Activated CD8-positive, alpha-beta T cell treated with anti-CD3 and anti-CD28 coated beads, Interleukin-2, amount 10 ng/mL, durations not matched to agents 7 days and 5 days (primary cell): ENCODE results near the gene CHKB. TPM values are rescaled to one million over a fixed set of nuclear protein-coding genes. Genes with fewer than 3 reads are reported as not detected.
"Not testable (repeated sequence)": the region's sequence is repeated elsewhere in the genome, so short reads cannot be mapped to it uniquely, and the experiment has no call there.

Experiments used
- ATAC-seq: fragments of 150-1000 bp; cut with Tn5 transposase; one replicate; pipeline ENCODE4 v1.10.0; 2021; ENCODE audit warnings: moderate library complexity
- CTCF ChIA-PET: fragments of 350-600 bp; sonication (Branson Sonifier 250); formaldehyde crosslinking; loops from one replicate; lab custom pipeline; 2021; ENCODE audit warnings: antibody characterized with exemption; lab: Charles Lee
- POLR2A ChIA-PET: fragments of 350-600 bp; sonication (Branson Sonifier 250); formaldehyde crosslinking; loops from one replicate; lab custom pipeline; 2021; ENCODE audit warnings: antibody characterized with exemption; lab: Charles Lee
- DNase-seq: peaks from one replicate; pipeline ENCODE4 v3.0.0-alpha.2; 2020
- H3K27ac Mint-ChIP-seq: one replicate; pipeline ENCODE4 v1.8.0; 2021; ENCODE audit warnings: mild to moderate bottlenecking, mixed read lengths
- H3K27me3 Mint-ChIP-seq: one replicate; pipeline ENCODE4 v1.8.0; 2021; ENCODE audit warnings: low read depth, mixed read lengths
- H3K36me3 Mint-ChIP-seq: one replicate; pipeline ENCODE4 v1.8.0; 2021; ENCODE audit warnings: low read depth, mixed read lengths
- H3K4me1 Mint-ChIP-seq: one replicate; pipeline ENCODE4 v1.8.0; 2021; ENCODE audit warnings: low read depth, mixed read lengths
- H3K4me3 Mint-ChIP-seq: one replicate; pipeline ENCODE4 v1.8.0; 2021; ENCODE audit warnings: mild to moderate bottlenecking, mixed read lengths
- H3K9me3 Mint-ChIP-seq: one replicate; pipeline ENCODE4 v1.8.0; 2022; ENCODE audit warnings: mixed read lengths; ENCODE audit not compliant: insufficient read depth
- total RNA-seq, 2 experiments: library from RNA; stranded (reverse); gene quantifications; one replicate each; pipeline ENCODE4 v1.2.3, GENCODE V29; 2021

Gene CHKB
- total RNA-seq, 2 experiments from 2014 or later: 98.9 to 101 TPM

- Mint-ChIP-seq H3K9me3 (no peaks in the 10 kb centered on the region), H3K36me3 (no peaks in the 10 kb centered on the region), H3K4me3 (no peak overlapping the region), H3K27me3 (peaks cover 15% of the 10 kb centered on the region), H3K27ac (no peak overlapping the region), H3K4me1 (peaks cover 14% of the 10 kb centered on the region)
- ChIA-PET POLR2A (no interaction called here), CTCF (interaction anchor here (1.0 kb wide), 1 partner anchor 9 kb away, joined by 4 read pairs; no protein-coding TSS in a partner anchor)
- ATAC-seq (no peak), DNase-seq (no peak)
These were observed 28.9 kb upstream of the CHKB start for GRCh38 chr22:50611341-50612060.

DNA sequence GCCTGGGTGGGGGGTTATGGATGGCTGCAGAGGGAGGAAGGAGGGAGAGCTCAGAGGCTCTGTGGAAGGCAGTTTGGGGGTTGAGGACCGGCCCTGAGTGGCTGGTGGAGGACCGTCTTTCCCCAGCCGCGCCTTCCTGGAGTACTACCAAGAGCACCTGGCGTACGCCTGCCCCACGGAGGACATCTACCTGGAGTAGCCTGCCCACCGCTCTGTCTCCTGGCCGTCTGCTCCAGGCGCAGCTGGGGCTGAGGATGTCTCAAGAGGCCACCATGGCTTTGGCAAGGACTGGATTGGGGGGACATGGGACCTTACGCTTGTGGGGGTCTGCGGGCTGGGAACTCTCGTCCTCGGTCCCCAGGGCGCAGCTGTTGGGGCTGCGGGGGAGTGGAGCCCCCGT is 27.9 kb upstream of the CHKB start:
- Mint-ChIP-seq H3K27ac (no peak overlapping the region), H3K9me3 (no peaks in the 10 kb centered on the region), H3K27me3 (peaks cover 16% of the 10 kb centered on the region), H3K36me3 (no peaks in the 10 kb centered on the region), H3K4me1 (peaks cover 14% of the 10 kb centered on the region), H3K4me3 (no peak overlapping the region)
- ChIA-PET CTCF (no interaction called here), POLR2A (interaction anchor here (1.0 kb wide), 1 partner anchor 71 kb away, joined by 4 read pairs; no protein-coding TSS in a partner anchor)
- DNase-seq (no peak), ATAC-seq (no peak)

GRCh38 chr22:50610041-50610451 is 27.4 kb upstream of the CHKB start:
- POLR2A ChIA-PET: interaction anchor here (1.0 kb wide), 1 partner anchor 70 kb away, joined by 4 read pairs; no protein-coding TSS in a partner anchor
- Mint-ChIP-seq H3K4me3 (no peak overlapping the region), H3K4me1 (peaks cover 14% of the 10 kb centered on the region), H3K36me3 (no peaks in the 10 kb centered on the region), H3K9me3 (no peaks in the 10 kb centered on the region), H3K27me3 (peaks cover 17% of the 10 kb centered on the region), H3K27ac (no peak overlapping the region)
- DNase-seq (no peak), ATAC-seq (no peak)
- CTCF ChIA-PET: no interaction called here

DNA sequence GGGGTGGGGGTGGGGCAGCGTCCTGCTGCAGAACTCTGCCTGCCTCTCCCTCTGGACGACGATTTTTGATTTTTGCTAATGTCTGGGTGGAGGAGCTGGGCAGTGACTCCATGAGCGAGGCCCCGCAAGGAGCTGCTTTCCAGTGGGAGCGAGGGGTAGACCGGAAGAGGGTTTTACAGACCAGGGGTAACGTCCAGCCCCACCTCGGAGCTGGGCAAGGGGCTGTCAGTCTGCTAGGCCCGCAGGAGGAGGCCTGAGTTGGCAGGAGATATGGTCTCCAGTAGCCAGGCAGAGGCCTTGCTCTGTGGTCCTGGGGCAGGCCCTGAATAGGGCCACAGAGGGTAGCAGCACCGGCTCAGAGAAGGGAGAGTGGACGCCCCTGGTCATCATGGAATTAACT is 26.9 kb upstream of the CHKB start:
- Mint-ChIP-seq H3K27me3 (peaks cover 20% of the 10 kb centered on the region), H3K36me3 (no peaks in the 10 kb centered on the region), H3K4me3 (no peak overlapping the region), H3K27ac (no peak overlapping the region), H3K9me3 (no peaks in the 10 kb centered on the region), H3K4me1 (peaks cover 14% of the 10 kb centered on the region)
- no peak for ATAC-seq
- ChIA-PET CTCF (interaction anchor here (0.9 kb wide), 1 partner anchor 84 kb away, joined by 3 read pairs; no protein-coding TSS in a partner anchor), POLR2A (interaction anchor here (1.0 kb wide), 1 partner anchor 70 kb away, joined by 4 read pairs; no protein-coding TSS in a partner anchor)
- DNase-seq: no peak

- Mint-ChIP-seq H3K36me3 (no peaks in the 10 kb centered on the region), H3K27me3 (peaks cover 18% of the 10 kb centered on the region), H3K4me3 (no peak overlapping the region), H3K4me1 (peaks cover 14% of the 10 kb centered on the region), H3K27ac (no peak overlapping the region), H3K9me3 (no peaks in the 10 kb centered on the region)
- DNase-seq (no peak), ATAC-seq (no peak)
- ChIA-PET CTCF (interaction anchor here (0.9 kb wide), 1 partner anchor 83 kb away, joined by 3 read pairs; no protein-coding TSS in a partner anchor), POLR2A (interaction anchor here (0.6 kb wide), 1 partner anchor 259 kb away, joined by 3 read pairs; no protein-coding TSS in a partner anchor)
These were observed 26.3 kb upstream of the CHKB start for GRCh38 chr22:50608996-50609395.

- not testable (repeated sequence) for DNase-seq, H3K9me3 Mint-ChIP-seq, H3K4me1 Mint-ChIP-seq, ATAC-seq, H3K27ac Mint-ChIP-seq, H3K36me3 Mint-ChIP-seq, H3K4me3 Mint-ChIP-seq
- H3K27me3 Mint-ChIP-seq: peaks cover 21% of the 10 kb centered on the region
- POLR2A ChIA-PET: interaction anchor here (0.6 kb wide), 2 partner anchors 258 to 663 kb away, joined by 3 read pairs; no protein-coding TSS in a partner anchor
- CTCF ChIA-PET: interaction anchor here (0.9 kb wide), 1 partner anchor 82 kb away, joined by 3 read pairs; no protein-coding TSS in a partner anchor
These were observed 25.6 kb upstream of the CHKB start for GRCh38 chr22:50608058-50608840.

- no peaks in the 10 kb centered on the region for H3K9me3 Mint-ChIP-seq
- DNase-seq (no peak), ATAC-seq (no peak)
- no peaks in the 10 kb centered on the region for H3K36me3 Mint-ChIP-seq
- ChIA-PET POLR2A (no interaction called here), CTCF (no interaction called here)
- H3K27me3 Mint-ChIP-seq: peaks cover 28% of the 10 kb centered on the region
- peak overlapping the region; percentile 13 for H3K27ac Mint-ChIP-seq
- peaks cover 4% of the 10 kb centered on the region for H3K4me1 Mint-ChIP-seq
- H3K4me3 Mint-ChIP-seq: no peak overlapping the region
These were observed 25.0 kb upstream of the CHKB start for GRCh38 chr22:50607659-50608020.

GRCh38 chr22:50606946-50607658 is 24.5 kb upstream of the CHKB start:
- DNase-seq: no peak
- no peak for ATAC-seq
- ChIA-PET POLR2A (no interaction called here), CTCF (interaction anchor here (1.9 kb wide), 1 partner anchor 14 kb away, joined by 11 read pairs; no protein-coding TSS in a partner anchor)
- no peaks in the 10 kb centered on the region for H3K36me3 Mint-ChIP-seq
- no peaks in the 10 kb centered on the region for H3K9me3 Mint-ChIP-seq
- peaks cover 2% of the 10 kb centered on the region for H3K4me1 Mint-ChIP-seq
- H3K27ac Mint-ChIP-seq: no peak overlapping the region
- H3K27me3 Mint-ChIP-seq: peaks cover 29% of the 10 kb centered on the region
- no peak overlapping the region for H3K4me3 Mint-ChIP-seq

DNA sequence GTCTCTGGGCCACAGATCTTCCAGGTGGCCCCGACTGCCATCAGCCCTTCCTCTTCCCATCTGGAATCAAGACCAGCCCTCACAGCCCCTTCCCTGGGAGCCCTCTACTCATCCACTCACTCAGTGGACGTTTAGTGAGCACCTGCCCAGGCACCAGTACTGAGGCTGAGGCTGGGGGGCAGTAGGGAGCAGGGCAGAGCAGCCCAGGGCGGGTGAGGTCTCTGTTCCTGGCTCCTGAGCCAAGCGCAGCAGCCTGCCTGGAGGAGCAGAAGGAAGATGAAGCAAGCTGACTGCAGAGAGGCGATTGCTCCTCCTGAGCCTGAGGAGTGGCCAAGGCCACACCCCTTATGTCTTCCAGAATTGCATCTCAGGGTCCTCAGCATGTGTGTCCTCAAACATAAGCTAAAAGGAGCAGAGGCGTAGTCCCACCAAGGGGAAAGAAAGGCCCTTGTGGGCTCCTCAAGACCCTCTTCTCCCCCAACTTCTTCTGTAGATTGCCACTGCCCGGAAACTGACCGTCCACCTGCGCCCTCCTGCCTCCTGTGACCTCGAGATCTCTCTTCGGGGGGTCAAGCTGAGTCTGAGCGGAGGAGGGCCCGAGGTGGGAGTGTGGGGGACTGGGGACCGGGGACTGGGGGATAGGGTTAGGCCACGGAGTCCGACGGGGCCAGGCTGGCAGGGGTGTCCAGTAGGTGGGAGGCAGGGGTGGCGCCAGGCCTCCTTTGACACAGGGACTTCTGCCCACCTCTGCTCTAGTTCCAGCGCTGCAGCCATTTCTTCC is 23.7 kb upstream of the CHKB start:
- H3K4me1 Mint-ChIP-seq: peaks cover 8% of the 10 kb centered on the region
- H3K9me3 Mint-ChIP-seq: no peaks in the 10 kb centered on the region
- peaks cover 1% of the 10 kb centered on the region for H3K36me3 Mint-ChIP-seq
- no peak overlapping the region for H3K4me3 Mint-ChIP-seq
- ATAC-seq (no peak), DNase-seq (no peak)
- POLR2A ChIA-PET: no interaction called here
- H3K27ac Mint-ChIP-seq: no peak overlapping the region
- CTCF ChIA-PET: interaction anchor here (1.9 kb wide), 1 partner anchor 14 kb away, joined by 11 read pairs; no protein-coding TSS in a partner anchor
- peaks cover 37% of the 10 kb centered on the region for H3K27me3 Mint-ChIP-seq

- peaks cover 38% of the 10 kb centered on the region for H3K27me3 Mint-ChIP-seq
- CTCF ChIA-PET: interaction anchor here (1.9 kb wide), 1 partner anchor 15 kb away, joined by 11 read pairs; no protein-coding TSS in a partner anchor
These were observed 23.0 kb upstream of the CHKB start for GRCh38 chr22:50605613-50606074.

More at GRCh38 chr22:50605613-50606074, 23.0 kb upstream of the CHKB start:
- DNase-seq: no peak
- POLR2A ChIA-PET: no interaction called here
- Mint-ChIP-seq H3K4me3 (no peak overlapping the region), H3K9me3 (no peaks in the 10 kb centered on the region), H3K36me3 (peaks cover 1% of the 10 kb centered on the region), H3K4me1 (peaks cover 8% of the 10 kb centered on the region), H3K27ac (no peak overlapping the region)
- no peak for ATAC-seq
